GM12874 (cell line): Measurements from ENCODE around the gene NRP1.

Source experiments
- CTCF ChIP-seq: IDR thresholded peaks from 2 replicates; pipeline ENCODE4 v1.5.1; 2011; ENCODE audit warnings: low read depth, mild to moderate bottlenecking, control low read depth, low read length, moderate library complexity; ENCODE audit not compliant: insufficient read depth

NRP1 gene

GRCh38 chr10:33201056-33201780 is 133.2 kb downstream of the NRP1 start:
- no peak for TF ChIP-seq CTCF

- no peak for TF ChIP-seq CTCF
Measured at GRCh38 chr10:33199731-33200232, 134.7 kb downstream of the NRP1 start.

GRCh38 chr10:33198610-33199009 is 135.9 kb downstream of the NRP1 start:
- TF ChIP-seq CTCF: no peak

- no peak for TF ChIP-seq CTCF
Measured at GRCh38 chr10:33196710-33197491, 137.6 kb downstream of the NRP1 start.

GRCh38 chr10:33196377-33196706 is 138.1 kb downstream of the NRP1 start:
- TF ChIP-seq CTCF: no peak

- TF ChIP-seq CTCF: no peak
Measured at GRCh38 chr10:33195608-33196376, 138.7 kb downstream of the NRP1 start.
